NCI-H82 treated with DMSO at 0.1 percent for 48 hours (cell line): Measurements from ENCODE around the gene COL23A1.
A peak's percentile ranks its signal among the peaks of the same experiment; 100 is the strongest.
"Not testable (repeated sequence)": the region's sequence is repeated elsewhere in the genome, so short reads cannot be mapped to it uniquely, and the experiment has no call there.

ENCODE experiments used
- DNase-seq: peaks from one replicate; lab custom pipeline; 2025; ENCODE audit not compliant: unreplicated experiment; lab: John Stamatoyannopoulos, UW

The COL23A1 gene

GRCh38 chr5:178328826-178329730 lies 261.1 kb downstream of the COL23A1 start:
- no peak for DNase-seq

DNA sequence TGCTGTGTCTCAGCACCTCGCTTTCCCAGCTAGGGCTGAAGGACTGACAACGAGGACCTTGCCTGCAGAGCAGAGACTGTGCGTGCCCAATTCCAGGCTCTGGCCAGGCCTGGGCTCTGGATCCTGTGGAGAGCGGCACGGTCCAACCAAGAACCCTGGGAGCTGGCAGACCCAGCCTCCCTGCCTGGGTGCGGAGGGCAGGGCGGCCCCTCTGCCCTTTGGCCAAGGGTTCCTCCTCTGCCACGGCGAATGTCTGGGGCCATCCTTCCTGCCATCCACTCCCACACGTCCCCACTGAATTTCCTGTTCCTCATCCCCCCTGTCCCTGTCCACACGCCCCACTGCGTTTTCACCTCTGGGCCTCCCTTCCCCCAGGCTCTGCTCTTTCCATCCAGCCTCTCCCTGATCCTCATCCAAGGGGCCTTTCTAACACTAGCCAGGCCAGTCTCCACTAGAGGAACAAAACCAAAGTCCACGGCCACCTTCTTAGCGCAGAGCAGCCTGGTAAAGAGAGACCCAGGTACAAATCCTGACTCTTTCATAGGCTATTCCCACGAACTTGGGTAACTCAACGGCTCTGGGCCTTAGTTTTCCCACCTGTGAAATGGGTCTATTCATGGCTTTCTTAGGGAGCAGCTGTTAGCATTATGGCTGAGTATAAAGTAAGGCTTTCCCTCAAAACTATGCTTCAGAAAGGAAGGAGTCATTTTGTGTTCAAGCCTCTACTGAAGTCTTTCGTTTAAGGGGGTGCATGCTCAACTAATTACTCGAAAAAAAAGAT lies 262.1 kb downstream of the COL23A1 start:
- DNase-seq, result no peak

GRCh38 chr5:178327446-178327845 lies 262.7 kb downstream of the COL23A1 start:
- DNase-seq, result no peak

- DNase-seq, result no peak
Observed at GRCh38 chr5:178326374-178326715, 263.8 kb downstream of the COL23A1 start.

GRCh38 chr5:178325679-178326373 lies 264.4 kb downstream of the COL23A1 start:
- DNase-seq, result no peak

DNA sequence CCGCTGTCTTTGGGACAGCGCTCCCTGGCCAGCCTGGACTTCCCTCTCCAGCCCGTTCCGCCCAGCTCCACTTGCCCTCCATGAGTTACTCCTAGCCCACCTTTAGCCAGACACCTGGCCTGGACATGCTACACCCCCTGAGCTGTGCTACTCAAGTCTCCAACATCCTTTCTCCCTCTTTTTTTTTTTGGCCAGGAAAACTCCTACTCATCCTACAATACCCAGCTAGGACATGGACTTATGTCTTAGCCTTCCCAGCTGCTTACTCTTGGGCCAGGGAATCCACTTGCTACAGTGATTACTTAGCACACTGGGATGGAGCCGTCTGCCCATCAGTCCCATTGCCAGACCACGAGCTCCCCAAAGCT lies 264.9 kb downstream of the COL23A1 start:
- DNase-seq, result no peak

DNA sequence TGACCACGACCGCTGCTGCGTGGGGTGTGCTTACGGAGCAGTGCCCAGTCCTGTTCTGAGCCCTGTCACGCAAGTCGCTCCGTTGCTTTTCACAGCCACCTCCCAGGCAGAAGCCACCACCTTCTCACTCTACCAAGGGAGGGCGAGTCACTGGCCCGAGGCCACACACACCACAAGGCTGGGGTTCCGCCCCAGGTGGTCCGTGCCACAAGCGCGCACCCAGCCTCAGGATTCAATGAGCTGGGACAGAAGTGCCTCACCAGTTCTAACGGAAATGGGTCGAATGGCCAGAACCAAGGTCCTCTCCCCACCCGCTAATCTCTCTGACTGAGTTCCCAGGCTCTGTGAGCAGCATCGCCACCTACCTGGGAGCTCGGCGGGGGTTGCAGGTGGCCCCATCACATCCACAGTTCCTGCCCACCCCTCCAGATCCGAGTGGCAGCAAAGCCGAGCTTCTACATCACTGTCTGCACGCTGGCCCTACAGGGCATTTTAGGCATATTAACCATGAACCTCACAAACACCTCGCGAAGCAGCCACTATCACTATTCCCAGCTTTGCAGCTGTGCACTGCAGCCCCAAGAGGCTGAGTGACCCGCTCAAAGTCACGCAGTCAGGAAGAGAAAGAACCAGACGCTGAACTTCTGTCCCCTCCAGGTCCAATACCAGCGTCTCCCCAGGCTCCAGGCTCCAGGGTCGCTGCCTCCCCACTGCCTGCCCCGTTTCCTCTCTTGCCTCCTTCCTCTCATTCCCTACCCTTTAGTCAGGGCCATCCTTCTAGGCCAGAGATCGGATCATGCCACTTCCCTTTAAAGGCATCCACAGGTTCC lies 265.5 kb downstream of the COL23A1 start:
- DNase-seq, result no peak

GRCh38 chr5:178323961-178324360 lies 266.2 kb downstream of the COL23A1 start:
- no peak for DNase-seq

- no peak for DNase-seq
Observed at GRCh38 chr5:178323541-178323865, 266.7 kb downstream of the COL23A1 start.

GRCh38 chr5:178322736-178323540 lies 267.3 kb downstream of the COL23A1 start:
- no peak for DNase-seq

DNA sequence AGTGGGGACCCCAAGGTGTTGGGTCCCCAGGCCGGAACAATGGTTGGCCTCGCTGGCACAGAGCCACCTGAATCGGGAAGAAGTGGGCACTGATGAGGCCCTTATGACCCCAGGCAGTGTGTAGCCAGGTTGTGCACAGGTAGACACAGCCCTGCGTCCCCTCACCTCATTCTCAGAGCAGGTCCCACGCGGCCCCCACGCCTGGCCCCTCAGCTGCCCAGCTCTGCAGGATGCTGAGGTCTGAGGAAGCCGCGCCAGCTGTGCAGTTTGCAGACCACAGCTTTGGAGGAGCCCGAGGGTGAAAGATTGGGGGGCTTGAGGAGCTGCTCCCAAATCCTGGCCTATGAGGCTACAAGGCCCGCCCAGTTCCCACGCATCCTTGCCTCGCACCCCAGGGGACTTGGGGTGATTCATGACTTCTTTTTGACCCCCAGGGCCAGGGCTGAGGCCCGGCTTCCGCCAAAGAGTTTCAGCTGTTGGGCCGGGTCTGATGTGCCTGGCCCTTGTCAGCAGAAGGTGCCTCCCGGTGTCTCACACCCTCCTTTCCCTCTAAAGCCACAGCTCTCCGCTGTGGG lies 269.8 kb downstream of the COL23A1 start:
- DNase-seq, result no peak

- no peak for DNase-seq
Observed at GRCh38 chr5:178319541-178320041, 270.6 kb downstream of the COL23A1 start.

GRCh38 chr5:178318893-178319292 lies 271.3 kb downstream of the COL23A1 start:
- no peak for DNase-seq

GRCh38 chr5:178318382-178318781 lies 271.8 kb downstream of the COL23A1 start:
- DNase-seq, result no peak

- DNase-seq, result not testable (repeated sequence)
Observed at GRCh38 chr5:178317727-178318126, 272.5 kb downstream of the COL23A1 start.

GRCh38 chr5:178314961-178315820 lies 275.0 kb downstream of the COL23A1 start:
- DNase-seq, result peak; percentile 69

- DNase-seq, result no peak
Observed at GRCh38 chr5:178314061-178314660, 276.0 kb downstream of the COL23A1 start.

- no peak for DNase-seq
Observed at GRCh38 chr5:178313316-178313715, 276.9 kb downstream of the COL23A1 start.
